ENCODE results near the gene COA3.

COA3 gene

DNA sequence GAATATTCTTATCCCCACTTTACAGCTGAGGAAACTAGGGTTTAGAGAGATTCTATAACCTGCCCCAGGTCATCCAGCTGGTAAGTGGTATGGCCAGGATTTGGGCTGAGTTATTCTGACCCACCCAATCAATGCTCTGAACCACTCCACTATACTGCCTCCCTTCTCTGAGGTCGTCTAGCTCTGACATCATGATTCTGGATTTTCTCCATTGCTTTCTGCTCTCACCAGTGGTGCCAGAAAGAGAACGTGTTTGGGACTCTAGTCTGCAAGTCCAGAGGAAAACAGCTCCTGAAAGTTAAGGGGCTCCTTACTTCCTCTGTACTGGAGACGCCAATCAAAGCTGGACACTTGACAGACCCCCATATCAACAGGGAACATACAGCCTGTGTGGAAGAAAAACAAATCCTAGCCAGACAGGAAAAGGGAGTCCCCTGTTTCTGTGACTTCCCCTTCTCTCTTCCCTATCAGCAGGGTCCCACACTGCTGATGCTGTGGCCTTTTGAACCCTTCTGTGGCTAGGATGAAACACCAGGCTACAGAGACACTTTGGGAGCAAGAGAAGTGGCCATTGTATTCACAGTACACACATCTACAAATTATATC is 47.7 kb downstream of the COA3 start:
- no peak for DNase-seq (ENCODE audit: low read depth)

GRCh38 chr17:42748908-42749798 is 49.4 kb downstream of the COA3 start:
- no peak for DNase-seq (ENCODE audit: low read depth)

- no peak for DNase-seq (ENCODE audit: low read depth)
Measured at GRCh38 chr17:42748202-42748907, 50.1 kb downstream of the COA3 start.
